A673 (cell line): Measurements from ENCODE around the gene APBB2. TPM values are rescaled to one million over a fixed set of nuclear protein-coding genes. Genes with fewer than 3 reads are reported as not detected.

Source experiments
- BruUV-seq: library from RNA; stranded (reverse); fragments of 400-500 nt; replicated peaks from 2 replicates; lab custom pipeline; 2021; lab: Mats Ljungman, UMichigan
- CTCF ChIA-PET: fragments of 300-600 bp; sonication (Branson Sonifier 250); formaldehyde crosslinking; loops from one replicate; lab custom pipeline; 2022; ENCODE audit warnings: antibody characterized with exemption; lab: Charles Lee
- POLR2A ChIA-PET: fragments of 300-600 bp; sonication (Branson Sonifier 250); formaldehyde crosslinking; loops from one replicate; lab custom pipeline; 2022; ENCODE audit warnings: antibody characterized with exemption; ENCODE audit not compliant: low non-redundant PET; lab: Charles Lee
- DNase-seq: peaks from one replicate; pipeline ENCODE4 v3.0.0-alpha.2; 2015; ENCODE audit warnings: low spot score
- H3K27ac ChIP-seq: fragments of 200-600 bp; sonication (generic); 2 replicates; pipeline ENCODE4 v1.5.1; 2016; ENCODE audit warnings: mixed run types, low read depth, mild to moderate bottlenecking, mixed read lengths, antibody characterized with exemption, low read length; ENCODE audit not compliant: poor library complexity, severe bottlenecking
- H3K27me3 ChIP-seq: fragments of 200-600 bp; sonication (generic); replicated peaks from 2 replicates; pipeline ENCODE4 v1.6.1; 2017; ENCODE audit warnings: mixed run types, low read depth, mild to moderate bottlenecking, mixed read lengths, antibody characterized with exemption, low read length; ENCODE audit not compliant: insufficient read depth, poor library complexity
- H3K36me3 ChIP-seq: fragments of 200-600 bp; sonication (generic); 2 replicates; pipeline ENCODE4 v1.6.1; 2016; ENCODE audit warnings: mixed run types, mild to moderate bottlenecking, mixed read lengths, antibody characterized with exemption, low read length; ENCODE audit not compliant: insufficient read depth, poor library complexity, severe bottlenecking
- H3K4me1 ChIP-seq: fragments of 200-600 bp; sonication (generic); 2 replicates; pipeline ENCODE4 v1.6.1; 2017; ENCODE audit warnings: mixed run types, mild to moderate bottlenecking, mixed read lengths, antibody characterized with exemption, low read length; ENCODE audit not compliant: insufficient read depth, poor library complexity, severe bottlenecking
- H3K4me3 ChIP-seq: fragments of 200-600 bp; sonication (generic); 2 replicates; pipeline ENCODE4 v1.5.1; 2016; ENCODE audit warnings: low read depth, mixed run types, mild to moderate bottlenecking, mixed read lengths, low read length; ENCODE audit not compliant: poor library complexity, severe bottlenecking
- H3K9me3 ChIP-seq: fragments of 200-600 bp; sonication (generic); 2 replicates; pipeline ENCODE4 v1.6.1; 2016; ENCODE audit warnings: mixed run types, low read depth, mild to moderate bottlenecking, mixed read lengths, antibody characterized with exemption, low read length; ENCODE audit not compliant: poor library complexity, severe bottlenecking
- EZH2 ChIP-seq: fragments of 200-600 bp; sonication (generic); IDR thresholded peaks from 2 replicates; pipeline ENCODE4 v1.6.1; 2017; ENCODE audit warnings: borderline replicate concordance, low read depth, mild to moderate bottlenecking, mixed read lengths, antibody characterized with exemption, low read length; ENCODE audit not compliant: poor library complexity, severe bottlenecking
- intact Hi-C: fragments of 100-400 bp; cut with micrococcal nuclease; formaldehyde crosslinking; loops from one replicate; pipeline ENCODE4 v1.10.0; 2022; ENCODE audit not compliant: unreplicated experiment
- total RNA-seq: library from RNA; stranded (reverse); gene quantifications from 2 replicates; pipeline ENCODE4 v1.2.3, GENCODE V29; 2021
- TF ChIP-seq, protein P1 (sequence below): fragments of 300-800, 200-600 bp; sonication (generic); conservative IDR thresholded peaks from 2 replicates; pipeline ENCODE4 v1.5.1; 2017; ENCODE audit warnings: low read depth, mild to moderate bottlenecking, antibody characterized with exemption, low read length, moderate library complexity, mixed read lengths

APBB2 gene
- total RNA-seq, 1 experiment from 2014 or later: 10.3 TPM

DNA sequence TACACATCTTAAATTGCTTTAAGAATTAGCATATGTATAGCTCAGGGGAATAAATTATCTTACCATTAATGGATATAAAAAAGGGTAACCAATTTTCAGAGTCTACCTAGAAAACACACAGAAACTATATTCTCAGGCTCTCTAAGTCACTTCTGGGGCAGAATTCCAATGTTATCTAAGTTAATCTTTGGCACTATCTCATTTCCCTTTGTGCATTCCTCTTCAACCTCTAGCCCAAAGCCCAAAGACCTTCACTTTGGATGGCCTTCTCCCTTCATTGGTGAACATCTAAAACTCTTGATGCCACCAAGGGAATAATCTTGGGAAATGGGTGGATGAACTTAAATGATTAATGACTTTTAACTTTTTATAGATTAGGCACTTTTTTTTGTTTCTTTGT is 108.3 kb downstream of the APBB2 start:
- H3K27me3 ChIP-seq: no peaks in the 10 kb centered on the region
- no peak for TF ChIP-seq EZH2
- TF ChIP-seq, protein P1, sequence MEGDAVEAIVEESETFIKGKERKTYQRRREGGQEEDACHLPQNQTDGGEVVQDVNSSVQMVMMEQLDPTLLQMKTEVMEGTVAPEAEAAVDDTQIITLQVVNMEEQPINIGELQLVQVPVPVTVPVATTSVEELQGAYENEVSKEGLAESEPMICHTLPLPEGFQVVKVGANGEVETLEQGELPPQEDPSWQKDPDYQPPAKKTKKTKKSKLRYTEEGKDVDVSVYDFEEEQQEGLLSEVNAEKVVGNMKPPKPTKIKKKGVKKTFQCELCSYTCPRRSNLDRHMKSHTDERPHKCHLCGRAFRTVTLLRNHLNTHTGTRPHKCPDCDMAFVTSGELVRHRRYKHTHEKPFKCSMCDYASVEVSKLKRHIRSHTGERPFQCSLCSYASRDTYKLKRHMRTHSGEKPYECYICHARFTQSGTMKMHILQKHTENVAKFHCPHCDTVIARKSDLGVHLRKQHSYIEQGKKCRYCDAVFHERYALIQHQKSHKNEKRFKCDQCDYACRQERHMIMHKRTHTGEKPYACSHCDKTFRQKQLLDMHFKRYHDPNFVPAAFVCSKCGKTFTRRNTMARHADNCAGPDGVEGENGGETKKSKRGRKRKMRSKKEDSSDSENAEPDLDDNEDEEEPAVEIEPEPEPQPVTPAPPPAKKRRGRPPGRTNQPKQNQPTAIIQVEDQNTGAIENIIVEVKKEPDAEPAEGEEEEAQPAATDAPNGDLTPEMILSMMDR: no peak
- no peaks in the 10 kb centered on the region for H3K9me3 ChIP-seq
- CTCF ChIA-PET: interaction anchor here (0.7 kb wide), 1 partner anchor 32 kb away, joined by 3 read pairs; no protein-coding TSS in a partner anchor
- intact Hi-C loops: no loop called here
- H3K4me1 ChIP-seq: no peaks in the 10 kb centered on the region
- H3K27ac ChIP-seq: no peak overlapping the region
- POLR2A ChIA-PET: no interaction called here
- no peak for DNase-seq
- H3K4me3 ChIP-seq: no peak overlapping the region
- no peaks in the 10 kb centered on the region for H3K36me3 ChIP-seq
- BruUV-seq: no TSS peak

DNA sequence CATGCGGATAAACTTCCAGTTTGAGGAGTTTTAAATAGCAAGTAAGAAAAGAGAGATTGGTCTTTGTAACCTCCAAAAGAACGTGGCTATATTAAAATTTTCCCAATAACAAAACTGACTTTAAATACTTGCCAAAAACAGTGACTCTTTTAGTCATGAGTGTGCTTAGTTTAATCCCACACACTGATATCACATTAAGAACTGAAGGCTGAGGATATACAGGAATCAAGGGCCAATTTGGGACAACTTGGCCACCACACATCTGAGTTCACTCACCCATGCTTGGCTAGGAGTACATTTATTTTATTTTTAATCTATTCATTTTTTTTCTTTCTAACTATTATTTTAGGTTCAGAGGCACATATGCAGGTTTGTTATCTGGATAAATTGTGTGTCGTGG is 110.2 kb downstream of the APBB2 start:
- no TSS peak for BruUV-seq
- H3K4me3 ChIP-seq: no peak overlapping the region
- H3K4me1 ChIP-seq: no peaks in the 10 kb centered on the region
- CTCF ChIA-PET: no interaction called here
- no peak overlapping the region for H3K27ac ChIP-seq
- POLR2A ChIA-PET: no interaction called here
- intact Hi-C loops: no loop called here
- H3K36me3 ChIP-seq: no peaks in the 10 kb centered on the region
- peaks cover 3% of the 10 kb centered on the region for H3K27me3 ChIP-seq
- TF ChIP-seq, protein P1: no peak
- no peak for TF ChIP-seq EZH2
- DNase-seq: no peak
- no peaks in the 10 kb centered on the region for H3K9me3 ChIP-seq

DNA sequence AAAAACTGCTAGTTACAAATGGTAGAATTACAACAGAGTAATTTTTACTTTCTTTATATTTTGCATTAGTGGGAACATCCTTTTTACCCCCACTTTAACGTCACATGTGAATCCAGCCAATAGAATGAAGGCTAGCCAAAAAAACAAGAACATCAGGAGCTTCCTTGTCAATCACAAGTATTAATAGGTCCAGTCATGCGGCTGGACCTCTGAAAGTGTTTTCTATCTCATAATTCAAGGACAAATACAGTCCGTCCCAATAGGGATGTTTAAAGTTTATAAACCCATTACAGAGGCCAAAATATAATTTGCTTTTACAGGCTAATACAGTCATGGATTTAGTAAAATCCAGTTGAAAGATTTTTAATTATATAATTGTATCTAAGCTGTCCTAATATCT is 110.7 kb downstream of the APBB2 start:
- no peaks in the 10 kb centered on the region for H3K4me1 ChIP-seq
- H3K9me3 ChIP-seq: no peaks in the 10 kb centered on the region
- no peak for DNase-seq
- H3K4me3 ChIP-seq: no peak overlapping the region
- peaks cover 3% of the 10 kb centered on the region for H3K27me3 ChIP-seq
- no TSS peak for BruUV-seq
- H3K27ac ChIP-seq: no peak overlapping the region
- ChIA-PET CTCF (no interaction called here), POLR2A (interaction anchor here (0.7 kb wide), 1 partner anchor 164 kb away, joined by 3 read pairs; no protein-coding TSS in a partner anchor)
- intact Hi-C loops: no loop called here
- no peaks in the 10 kb centered on the region for H3K36me3 ChIP-seq
- TF ChIP-seq, protein P1: no peak
- no peak for TF ChIP-seq EZH2
